Stimulated activated CD8-positive, alpha-beta memory T cell treated with anti-CD3 and anti-CD28 coated beads, Interleukin-4, amount 100 ng/mL, for 24 hours (primary cell): ENCODE data around the gene TNFSF13.

Experiments used
- DNase-seq: peaks from one replicate; pipeline ENCODE4 v3.0.0-alpha.2; 2020; ENCODE audit warnings: low read depth

TNFSF13 gene

DNA sequence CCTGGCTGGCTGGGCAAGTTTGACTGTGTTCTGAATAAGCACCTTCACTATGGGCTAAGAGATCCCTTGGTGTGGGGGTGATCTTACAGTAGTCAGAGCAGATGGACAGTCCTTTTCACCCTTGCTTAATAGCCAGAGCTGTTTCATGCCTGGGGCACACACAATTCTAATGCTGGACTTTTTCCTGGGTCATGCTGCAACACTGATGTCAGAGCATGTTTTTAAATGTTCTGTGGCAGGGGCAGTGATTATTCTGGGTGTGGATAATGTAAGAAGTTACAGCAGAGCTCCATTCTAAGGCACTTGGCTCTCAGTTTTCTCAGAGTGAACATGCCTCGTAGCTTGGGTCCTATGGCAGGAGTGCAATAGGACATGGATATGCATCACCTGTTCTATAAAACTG lies 16.9 kb downstream of the TNFSF13 start:
- no peak for DNase-seq

DNA sequence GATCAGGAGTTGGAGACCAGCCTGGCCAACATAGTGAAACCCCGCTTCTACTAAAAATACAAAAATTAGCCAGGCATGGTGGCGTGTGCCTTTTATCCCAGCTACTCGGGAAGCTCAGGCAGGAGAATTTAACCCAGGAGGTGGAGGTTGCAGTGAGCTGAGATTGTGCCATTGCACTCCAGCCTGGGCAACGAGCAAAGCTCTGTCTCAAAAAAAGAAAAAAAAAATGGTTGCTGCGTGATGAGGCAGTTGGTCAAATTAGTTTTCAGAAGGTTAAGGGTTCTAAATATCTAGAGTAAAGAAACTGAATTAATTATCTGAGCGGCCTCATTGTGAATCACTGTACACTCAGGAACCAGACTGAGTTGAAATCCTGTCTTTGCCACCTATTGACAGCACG lies 17.4 kb downstream of the TNFSF13 start:
- DNase-seq, result no peak

DNA sequence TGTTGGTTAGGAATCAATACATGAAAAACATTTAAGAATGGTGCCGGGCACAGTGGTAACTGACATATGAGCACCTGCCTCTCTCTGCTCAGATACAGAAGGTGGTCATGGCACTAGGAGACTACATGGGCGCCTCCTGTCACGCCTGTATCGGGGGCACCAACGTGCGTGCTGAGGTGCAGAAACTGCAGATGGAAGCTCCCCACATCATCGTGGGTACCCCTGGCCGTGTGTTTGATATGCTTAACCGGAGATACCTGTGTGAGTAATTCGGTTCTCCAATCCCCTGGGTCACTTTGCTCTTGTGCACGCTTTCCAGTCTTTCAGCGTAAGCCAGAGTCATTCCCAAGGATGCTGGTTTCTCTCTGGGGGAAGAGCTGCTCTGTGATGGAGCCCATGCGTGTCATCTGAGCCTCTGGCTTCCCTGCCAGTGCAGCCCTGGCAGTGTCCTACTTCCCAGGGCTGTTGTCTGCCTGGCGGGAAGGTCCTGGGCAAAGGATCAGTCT lies 17.9 kb downstream of the TNFSF13 start:
- no peak for DNase-seq

DNA sequence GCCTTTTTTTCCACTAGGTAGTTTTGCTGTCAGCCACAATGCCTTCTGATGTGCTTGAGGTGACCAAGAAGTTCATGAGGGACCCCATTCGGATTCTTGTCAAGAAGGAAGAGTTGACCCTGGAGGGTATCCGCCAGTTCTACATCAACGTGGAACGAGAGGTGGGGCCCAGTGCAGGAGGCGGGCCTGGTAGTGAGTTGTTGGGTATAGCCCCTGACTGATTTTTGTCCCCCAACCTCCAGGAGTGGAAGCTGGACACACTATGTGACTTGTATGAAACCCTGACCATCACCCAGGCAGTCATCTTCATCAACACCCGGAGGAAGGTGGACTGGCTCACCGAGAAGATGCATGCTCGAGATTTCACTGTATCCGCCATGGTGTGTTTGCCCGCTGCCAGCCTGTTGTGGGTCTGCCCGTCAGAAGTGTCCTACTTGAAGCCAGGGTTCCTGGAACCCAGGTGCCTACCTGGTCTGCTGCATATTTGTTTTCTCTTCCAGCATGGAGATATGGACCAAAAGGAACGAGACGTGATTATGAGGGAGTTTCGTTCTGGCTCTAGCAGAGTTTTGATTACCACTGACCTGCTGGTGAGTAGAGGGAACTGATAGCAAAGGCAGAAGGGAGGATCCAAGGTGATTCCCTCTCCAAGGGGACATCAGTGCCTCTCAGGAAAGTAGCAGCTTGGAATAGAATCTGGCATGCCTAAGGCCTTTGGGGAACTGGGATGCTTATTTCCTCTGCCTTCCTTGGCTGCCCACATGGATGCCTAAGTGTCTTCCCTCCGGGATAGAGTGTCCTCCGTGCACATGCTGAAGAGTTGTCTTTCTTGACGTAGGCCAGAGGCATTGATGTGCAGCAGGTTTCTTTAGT lies 19.0 kb downstream of the TNFSF13 start:
- DNase-seq, result no peak

DNA sequence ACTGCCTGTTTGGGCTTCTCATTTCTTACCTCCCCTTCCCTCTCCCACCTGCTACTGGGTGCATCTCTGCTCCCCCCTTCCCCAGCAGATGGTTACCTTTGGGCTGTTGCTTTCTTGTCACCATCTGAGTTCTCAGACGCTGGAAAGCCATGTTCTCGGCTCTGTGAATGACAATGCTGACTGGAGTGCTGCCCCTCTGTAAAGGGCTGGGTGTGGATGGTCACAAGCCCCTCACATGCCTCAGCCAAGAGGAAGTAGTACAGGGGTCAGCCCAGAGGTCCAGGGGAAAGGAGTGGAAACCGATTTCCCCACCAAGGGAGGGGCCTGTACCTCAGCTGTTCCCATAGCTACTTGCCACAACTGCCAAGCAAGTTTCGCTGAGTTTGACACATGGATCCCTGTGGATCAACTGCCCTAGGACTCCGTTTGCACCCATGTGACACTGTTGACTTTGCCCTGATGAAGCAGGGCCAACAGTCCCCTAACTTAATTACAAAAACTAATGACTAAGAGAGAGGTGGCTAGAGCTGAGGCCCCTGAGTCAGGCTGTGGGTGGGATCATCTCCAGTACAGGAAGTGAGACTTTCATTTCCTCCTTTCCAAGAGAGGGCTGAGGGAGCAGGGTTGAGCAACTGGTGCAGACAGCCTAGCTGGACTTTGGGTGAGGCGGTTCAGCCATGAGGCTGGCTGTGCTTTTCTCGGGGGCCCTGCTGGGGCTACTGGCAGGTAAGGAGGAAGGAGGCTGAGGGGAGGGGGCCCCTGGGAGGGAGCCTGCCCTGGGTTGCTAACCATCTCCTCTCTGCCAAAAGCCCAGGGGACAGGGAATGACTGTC lies 20.7 kb downstream of the TNFSF13 start, which contains the start of gene CD68:
Gene CD68 (plus strand): TSS at position 638 of the 833 bp plus-strand sequence. CDS start 40 bp downstream, at position 678.
- DNase-seq, result peak; percentile 60

DNA sequence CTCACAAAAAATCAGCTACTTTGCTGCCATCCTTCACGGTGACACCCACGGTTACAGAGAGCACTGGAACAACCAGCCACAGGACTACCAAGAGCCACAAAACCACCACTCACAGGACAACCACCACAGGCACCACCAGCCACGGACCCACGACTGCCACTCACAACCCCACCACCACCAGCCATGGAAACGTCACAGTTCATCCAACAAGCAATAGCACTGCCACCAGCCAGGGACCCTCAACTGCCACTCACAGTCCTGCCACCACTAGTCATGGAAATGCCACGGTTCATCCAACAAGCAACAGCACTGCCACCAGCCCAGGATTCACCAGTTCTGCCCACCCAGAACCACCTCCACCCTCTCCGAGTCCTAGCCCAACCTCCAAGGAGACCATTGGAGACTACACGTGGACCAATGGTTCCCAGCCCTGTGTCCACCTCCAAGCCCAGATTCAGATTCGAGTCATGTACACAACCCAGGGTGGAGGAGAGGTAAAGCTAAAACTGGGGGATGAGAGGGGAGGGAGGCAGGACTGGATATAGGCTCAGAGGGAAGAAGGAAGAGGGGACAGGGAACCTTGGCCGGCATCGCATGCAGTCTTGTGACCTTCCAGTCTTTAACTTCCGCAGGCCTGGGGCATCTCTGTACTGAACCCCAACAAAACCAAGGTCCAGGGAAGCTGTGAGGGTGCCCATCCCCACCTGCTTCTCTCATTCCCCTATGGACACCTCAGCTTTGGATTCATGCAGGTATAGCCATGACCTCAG lies 21.5 kb downstream of the TNFSF13 start:
- DNase-seq, result no peak

DNA sequence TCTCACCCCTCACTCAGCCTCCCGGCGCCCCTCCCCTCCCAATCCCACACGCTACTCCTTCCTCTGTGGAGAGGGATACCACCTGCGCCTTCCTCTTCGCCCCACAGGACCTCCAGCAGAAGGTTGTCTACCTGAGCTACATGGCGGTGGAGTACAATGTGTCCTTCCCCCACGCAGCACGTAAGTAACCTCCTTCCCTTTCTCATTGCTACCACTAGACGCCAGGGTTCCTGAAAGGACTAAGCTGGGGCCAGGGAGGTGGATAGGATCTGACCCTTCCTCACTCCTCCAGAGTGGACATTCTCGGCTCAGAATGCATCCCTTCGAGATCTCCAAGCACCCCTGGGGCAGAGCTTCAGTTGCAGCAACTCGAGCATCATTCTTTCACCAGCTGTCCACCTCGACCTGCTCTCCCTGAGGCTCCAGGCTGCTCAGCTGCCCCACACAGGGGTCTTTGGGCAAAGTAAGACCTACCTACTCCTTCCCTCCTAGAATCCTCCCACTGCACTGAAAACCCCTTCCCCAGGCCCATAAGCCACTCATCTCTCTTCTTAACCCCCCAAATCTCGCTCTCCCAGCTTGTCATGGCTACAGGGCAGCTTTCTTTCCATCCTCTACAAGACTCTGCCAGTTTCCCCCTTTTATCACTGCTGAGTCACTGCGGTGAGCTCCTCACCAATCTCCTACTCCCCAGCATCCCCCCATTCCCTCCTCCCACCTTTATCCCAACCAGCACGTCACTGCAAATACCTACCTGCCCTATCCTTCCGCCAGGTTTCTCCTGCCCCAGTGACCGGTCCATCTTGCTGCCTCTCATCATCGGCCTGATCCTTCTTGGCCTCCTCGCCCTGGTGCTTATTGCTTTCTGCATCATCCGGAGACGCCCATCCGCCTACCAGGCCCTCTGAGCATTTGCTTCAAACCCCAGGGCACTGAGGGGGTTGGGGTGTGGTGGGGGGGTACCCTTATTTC lies 22.3 kb downstream of the TNFSF13 start:
- DNase-seq, result no peak

DNA sequence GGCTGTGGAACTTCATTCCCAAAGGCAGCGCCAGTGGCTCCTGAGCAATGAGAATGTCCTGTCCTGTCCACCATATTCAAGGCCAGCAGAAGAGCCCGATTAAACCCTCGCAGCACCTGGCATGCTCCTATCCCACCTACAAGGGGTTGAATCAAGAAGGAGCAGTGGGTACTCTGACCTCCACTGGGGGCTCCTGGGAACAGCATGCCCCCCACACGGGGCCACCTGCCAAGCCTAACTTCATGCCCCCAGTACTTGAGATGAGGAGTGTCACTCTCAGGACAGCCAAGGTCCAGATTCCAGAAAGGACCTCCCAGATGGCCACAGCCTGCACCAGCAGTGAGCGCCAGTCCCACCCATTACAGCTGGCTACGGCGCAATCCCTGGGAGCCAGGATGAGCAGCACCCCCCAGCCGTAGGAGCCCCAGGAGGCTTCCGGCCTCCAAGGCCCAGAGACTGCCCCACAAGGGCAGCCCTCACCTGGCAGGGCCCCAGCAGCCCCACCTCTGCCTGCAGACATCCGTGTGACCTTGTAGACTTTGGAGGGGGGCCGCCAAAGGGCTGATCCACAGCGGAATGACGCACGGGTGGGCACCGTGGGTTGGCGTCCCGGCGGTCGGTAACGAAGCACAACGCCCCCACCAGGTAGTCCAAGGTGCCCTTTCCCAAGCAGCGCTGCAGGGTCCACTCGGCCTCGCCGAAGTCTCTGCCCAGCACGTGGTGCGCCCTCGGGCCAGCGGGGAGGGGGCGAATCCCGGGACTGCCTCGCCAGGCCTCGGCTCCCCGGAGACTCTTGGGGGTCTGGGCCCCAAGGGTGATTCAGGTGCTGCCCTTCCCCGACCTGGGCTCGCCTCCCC lies 24.1 kb downstream of the TNFSF13 start:
- DNase-seq, result no peak

DNA sequence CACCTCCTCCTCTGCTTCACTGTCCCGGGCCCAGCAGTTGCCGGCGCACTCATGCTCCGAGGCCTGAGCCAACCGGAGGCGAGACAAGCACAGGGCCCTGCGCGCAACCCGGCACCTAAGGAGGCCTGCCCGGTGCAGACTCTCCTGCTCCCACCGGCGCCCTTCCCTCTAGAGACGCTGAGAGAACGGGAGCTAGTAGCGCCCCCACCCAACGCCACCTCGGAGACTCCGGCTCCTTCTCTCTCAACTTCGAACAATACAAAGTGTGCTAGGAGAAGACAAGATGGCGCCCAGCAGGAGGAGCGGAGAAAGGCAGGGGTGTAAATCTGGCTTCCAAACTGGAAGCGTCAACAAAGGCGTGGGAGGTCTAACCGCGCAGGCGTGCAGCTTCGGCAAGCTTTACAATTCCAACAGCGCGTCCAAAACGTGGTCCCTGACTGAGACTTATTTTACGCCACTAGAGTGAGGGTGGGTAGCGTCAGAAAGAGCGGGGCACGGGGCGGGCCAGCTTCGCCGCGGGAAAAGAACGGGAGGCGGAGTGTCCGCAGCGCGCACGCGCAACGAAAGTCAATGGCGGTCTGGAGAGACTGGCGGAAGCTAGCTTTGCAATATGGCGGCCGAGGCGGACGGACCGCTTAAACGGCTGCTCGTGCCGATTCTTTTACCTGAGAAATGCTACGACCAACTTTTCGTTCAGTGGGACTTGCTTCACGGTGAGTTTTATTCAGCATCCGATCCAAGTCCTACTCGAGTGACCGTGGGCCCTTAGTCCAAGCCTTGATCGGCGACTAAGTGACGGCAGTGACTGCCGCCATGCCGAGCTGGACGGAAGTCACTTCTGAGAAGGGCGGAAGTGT lies 24.9 kb downstream of the TNFSF13 start, which contains the start of gene MPDU1:
Gene MPDU1 (plus strand): TSS at position 600 of the 857 bp plus-strand sequence. CDS start 11 bp downstream, at position 611.
- DNase-seq, result peak; percentile 93

DNA sequence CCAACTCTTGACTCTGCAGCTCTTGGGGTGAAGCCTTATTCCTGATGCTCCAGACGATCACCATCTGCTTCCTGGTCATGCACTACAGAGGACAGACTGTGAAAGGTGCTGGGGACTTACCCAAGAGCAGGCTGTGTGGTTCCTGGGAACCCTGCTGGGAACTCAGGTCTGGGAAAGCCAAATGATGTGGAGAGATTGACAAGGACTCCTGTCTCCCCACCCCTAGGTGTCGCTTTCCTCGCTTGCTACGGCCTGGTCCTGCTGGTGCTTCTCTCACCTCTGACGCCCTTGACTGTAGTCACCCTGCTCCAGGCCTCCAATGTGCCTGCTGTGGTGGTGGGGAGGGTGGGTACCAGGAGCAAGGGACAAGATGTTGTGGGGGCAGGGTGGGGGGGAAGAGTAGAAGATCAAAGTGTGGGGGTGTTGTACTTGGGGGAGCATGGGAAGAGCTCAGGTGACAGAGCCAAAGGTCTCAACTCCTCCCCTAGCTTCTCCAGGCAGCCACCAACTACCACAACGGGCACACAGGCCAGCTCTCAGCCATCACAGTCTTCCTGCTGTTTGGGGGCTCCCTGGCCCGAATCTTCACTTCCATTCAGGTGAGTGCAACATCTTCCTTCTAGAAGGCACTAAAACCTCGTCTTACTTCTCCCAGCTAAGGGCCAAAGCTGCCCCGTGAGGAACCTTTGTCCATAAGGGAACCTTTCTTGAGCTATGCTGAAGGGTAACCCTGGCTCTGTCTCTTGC lies 28.3 kb downstream of the TNFSF13 start:
- DNase-seq, result no peak

DNA sequence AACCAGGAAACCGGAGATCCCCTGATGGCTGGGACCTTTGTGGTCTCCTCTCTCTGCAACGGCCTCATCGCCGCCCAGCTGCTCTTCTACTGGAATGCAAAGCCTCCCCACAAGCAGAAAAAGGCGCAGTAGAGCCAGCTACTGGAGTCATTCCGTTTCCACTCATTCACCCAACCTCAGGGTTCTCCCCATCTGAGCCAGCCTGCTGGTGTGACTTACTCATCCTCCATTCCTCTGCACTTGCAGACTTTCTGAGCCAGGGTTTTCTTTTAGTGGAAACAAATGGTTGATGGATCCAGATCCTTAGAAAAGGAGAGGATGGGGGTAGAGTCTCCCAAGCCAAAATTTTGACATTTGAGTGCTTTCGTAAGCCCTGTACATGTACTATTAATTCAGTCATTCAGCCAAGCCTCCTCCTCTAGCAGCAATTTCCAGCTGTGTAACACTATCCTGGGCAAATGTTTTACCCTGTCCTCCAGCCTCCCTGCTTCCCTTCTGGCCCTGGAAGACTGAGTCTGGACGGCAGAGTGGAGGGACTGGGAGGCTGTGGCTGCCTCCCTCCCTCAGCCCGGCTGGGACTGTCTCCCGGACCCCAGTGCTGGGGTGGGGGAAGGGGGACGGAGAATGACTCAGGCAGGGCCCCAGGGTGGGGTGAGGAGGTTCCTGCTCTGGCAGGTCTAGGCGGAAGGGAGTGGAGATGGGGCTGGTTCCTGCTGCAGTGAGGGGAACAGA lies 29.0 kb downstream of the TNFSF13 start:
- DNase-seq, result no peak

DNA sequence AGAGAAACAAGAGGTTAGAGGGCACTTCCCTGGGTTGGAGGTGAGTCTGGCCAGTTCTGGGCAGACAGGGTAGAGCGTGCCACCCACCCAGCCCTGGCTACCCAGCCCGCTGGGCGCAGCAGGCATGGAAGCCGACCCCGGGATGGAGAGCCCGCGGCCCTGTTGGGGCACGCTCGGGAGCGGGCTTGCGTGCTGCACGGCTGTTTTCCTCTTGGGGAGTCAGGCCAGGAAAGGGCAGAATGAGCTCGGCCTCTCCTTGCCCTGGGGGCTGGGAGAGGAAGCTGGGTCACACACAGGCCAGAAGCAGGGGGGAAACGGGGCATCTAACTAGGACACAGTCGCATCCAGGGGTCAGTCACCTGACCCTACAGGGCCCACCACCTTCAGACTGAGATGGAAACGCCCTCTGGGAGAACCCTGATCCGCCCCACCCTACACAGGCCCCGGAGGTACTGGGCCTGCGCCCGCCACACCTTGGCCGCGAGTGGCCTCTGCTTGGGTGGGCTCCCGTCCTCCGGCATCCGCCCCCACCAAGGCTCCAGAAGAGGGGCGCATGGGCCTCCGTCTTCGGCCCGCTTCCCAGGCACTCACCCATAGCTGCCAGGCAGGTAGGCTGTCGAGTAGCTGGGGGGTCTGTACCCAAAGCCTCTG lies 30.1 kb downstream of the TNFSF13 start:
- no peak for DNase-seq

DNA sequence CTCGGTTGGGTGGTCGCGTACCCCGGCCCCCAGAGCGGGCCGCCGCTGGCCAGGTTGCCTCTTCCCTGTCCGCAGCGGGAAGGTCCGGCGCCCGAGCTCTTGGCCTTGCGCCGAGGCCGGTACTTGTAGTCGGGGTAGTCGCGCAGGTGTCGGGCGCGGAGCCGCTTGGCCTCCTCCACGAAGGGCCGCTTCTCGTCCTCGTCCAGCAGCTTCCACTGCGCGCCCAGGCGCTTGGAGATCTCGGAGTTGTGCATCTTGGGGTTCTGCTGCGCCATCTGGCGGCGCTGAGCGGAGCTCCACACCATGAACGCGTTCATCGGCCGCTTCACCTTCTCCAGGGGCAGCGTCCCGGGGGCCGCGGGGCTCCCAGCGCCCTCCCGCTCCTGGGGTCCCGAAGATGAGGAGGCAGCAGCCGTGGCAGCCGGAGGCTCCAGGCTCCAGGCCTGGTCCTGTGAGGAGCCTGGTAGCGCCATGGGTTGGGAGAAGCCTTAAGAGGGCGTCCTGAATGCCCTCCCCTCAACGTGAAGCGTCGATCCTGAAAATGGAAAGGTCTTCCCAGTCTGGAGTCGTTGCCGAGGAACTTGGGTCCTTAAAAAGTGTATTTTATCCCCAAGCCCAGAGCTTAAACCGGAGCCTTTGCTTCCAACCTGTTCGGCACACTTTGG lies 30.8 kb downstream of the TNFSF13 start:
- DNase-seq, result peak; percentile 49

DNA sequence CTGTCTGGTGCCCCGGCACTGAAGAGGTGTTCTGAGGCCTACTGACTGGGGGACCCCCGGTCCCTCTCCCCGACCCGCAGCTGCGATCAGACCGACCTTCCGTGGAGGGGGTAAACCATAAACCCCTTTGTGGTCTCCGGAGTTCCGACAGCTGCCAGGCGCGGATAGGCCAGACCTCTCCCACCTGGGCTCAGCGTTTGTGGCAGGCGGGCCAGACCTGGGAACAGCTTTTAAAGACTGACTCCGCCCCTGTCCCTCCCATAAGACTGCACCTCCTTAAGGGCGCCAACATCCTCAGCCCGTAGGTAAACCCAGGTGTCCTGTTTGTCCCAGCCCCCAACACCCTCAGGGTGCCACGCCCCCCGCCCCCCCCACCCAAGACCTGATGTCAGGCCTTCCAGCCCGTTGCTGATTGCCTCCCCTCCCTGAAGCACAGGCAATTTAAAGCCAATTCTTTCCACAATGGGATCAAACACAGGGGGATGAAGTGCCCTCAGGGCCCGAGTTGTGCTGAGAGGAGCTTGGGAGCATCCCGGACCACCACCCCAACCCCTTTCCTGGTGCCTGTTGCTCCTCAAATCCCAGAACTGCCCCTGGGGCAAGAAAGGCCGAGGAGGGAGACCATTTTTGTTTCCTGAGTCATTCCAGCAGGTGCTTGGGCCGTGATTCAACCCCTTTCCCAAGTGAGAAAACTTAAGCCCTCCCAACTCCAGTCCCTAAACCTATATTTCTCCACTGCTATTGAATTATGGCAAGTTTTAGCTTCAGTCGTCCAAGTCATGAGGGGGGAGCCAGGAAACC lies 31.5 kb downstream of the TNFSF13 start, which contains the start of gene SOX15:
Gene SOX15 (minus strand): TSS at position 204 of the 801 bp plus-strand sequence. CDS start 418 bp downstream, outside the sequence.
- DNase-seq, result no peak

DNA sequence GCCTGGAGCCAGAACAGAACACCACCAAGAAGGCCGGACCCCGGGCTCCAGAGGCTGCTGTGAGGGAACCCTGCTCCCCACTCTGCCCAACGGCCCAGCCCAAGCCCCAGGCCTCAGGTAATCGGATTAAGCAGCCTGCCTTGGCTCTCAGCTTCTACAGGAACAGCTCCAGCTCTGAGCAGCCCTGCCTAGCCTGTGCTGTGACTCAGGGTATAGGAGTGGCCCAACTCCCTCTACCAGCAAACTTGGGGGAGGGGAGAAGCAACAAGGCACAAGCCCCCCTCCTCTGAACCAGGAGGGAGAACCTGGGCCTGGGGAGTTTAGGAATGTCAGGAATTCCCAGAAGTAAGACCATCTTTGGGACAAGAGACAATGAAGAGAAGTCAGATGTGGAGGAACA lies 32.2 kb downstream of the TNFSF13 start:
- DNase-seq, result no peak
